GM12875 (cell line): ENCODE data around the gene PRDM7.

ENCODE experiments used
- H3K4me3 ChIP-seq: one replicate; pipeline ENCODE4 v1.5.1; 2011; ENCODE audit warnings: low read depth, low read length, control low read depth
- CTCF ChIP-seq: IDR thresholded peaks from 2 replicates; pipeline ENCODE4 v1.5.1; 2011; ENCODE audit warnings: low read depth, mild to moderate bottlenecking, control low read depth, inconsistent platforms, low read length, moderate library complexity, borderline replicate concordance; ENCODE audit not compliant: insufficient read depth

The PRDM7 gene

GRCh38 chr16:90034504-90034903 is 42.6 kb downstream of the PRDM7 start:
- no peak for TF ChIP-seq CTCF
- no peak overlapping the region for H3K4me3 ChIP-seq

GRCh38 chr16:90033387-90033786 is 43.7 kb downstream of the PRDM7 start:
- no peak overlapping the region for H3K4me3 ChIP-seq
- TF ChIP-seq CTCF: no peak

GRCh38 chr16:90032674-90033331 is 44.3 kb downstream of the PRDM7 start:
- no peak for TF ChIP-seq CTCF
- H3K4me3 ChIP-seq: no peak overlapping the region

GRCh38 chr16:90031931-90032673 is 45.0 kb downstream of the PRDM7 start:
- TF ChIP-seq CTCF: no peak
- no peak overlapping the region for H3K4me3 ChIP-seq

- TF ChIP-seq CTCF: no peak
- no peak overlapping the region for H3K4me3 ChIP-seq
Measured at GRCh38 chr16:90031186-90031930, 45.8 kb downstream of the PRDM7 start.

GRCh38 chr16:90028985-90029384 is 48.1 kb downstream of the PRDM7 start:
- no peak overlapping the region for H3K4me3 ChIP-seq
- no peak for TF ChIP-seq CTCF

- TF ChIP-seq CTCF: no peak
- H3K4me3 ChIP-seq: no peak overlapping the region
Measured at GRCh38 chr16:90027611-90028010, 49.5 kb downstream of the PRDM7 start.
